Measurements from ENCODE around the gene NPC2. TPM values are rescaled to one million over a fixed set of nuclear protein-coding genes. Genes with fewer than 3 reads are reported as not detected.

Gene NPC2
- total RNA-seq, 1 donor from 2014 or later, result 324 TPM

GRCh38 chr14:74535756-74536325 is 42.7 kb upstream of the NPC2 start:
- no peak for TF ChIP-seq CTCF (IDR thresholded peaks at IDR 0.05)
- H3K27ac ChIP-seq, result peak overlapping the region; percentile 37 to 47
- peaks cover 80% of the 10 kb centered on the region in 2 donors for H3K36me3 ChIP-seq
- intact Hi-C loops (cut with DNase I), result no loop called here
- H3K4me3 ChIP-seq, result no peak overlapping the region
- DNase-seq (ENCODE audit: low spot score in 2 of 2), result no peak
- H3K9me3 ChIP-seq, result no peaks in the 10 kb centered on the region
- no peaks in the 10 kb centered on the region for H3K4me1 ChIP-seq
- H3K27me3 ChIP-seq, result no peaks in the 10 kb centered on the region

GRCh38 chr14:74533576-74533975 is 40.5 kb upstream of the NPC2 start:
- intact Hi-C loops (cut with DNase I), result no loop called here

GRCh38 chr14:74532246-74532645 is 39.1 kb upstream of the NPC2 start:
- Histone ChIP-seq H3K4me1 (no peaks in the 10 kb centered on the region), H3K27me3 (no peaks in the 10 kb centered on the region), H3K36me3 (peaks cover 81 to 90% of the 10 kb centered on the region in 2 donors), H3K4me3 (no peak overlapping the region), H3K27ac (peak overlapping the region in 1 of 2 donors; percentile 28), H3K9me3 (no peaks in the 10 kb centered on the region)
- intact Hi-C loops (cut with DNase I), result no loop called here
- no peak for DNase-seq (ENCODE audit: low spot score in 2 of 2)
- TF ChIP-seq CTCF (IDR thresholded peaks at IDR 0.05), result no peak

More at GRCh38 chr14:74533576-74533975, 40.5 kb upstream of the NPC2 start:
- no peak for DNase-seq (ENCODE audit: low spot score in 2 of 2)
- Histone ChIP-seq H3K36me3 (peaks cover 82 to 89% of the 10 kb centered on the region in 2 donors), H3K27ac (no peak overlapping the region), H3K4me1 (no peaks in the 10 kb centered on the region), H3K9me3 (no peaks in the 10 kb centered on the region), H3K4me3 (no peak overlapping the region), H3K27me3 (no peaks in the 10 kb centered on the region)
- TF ChIP-seq CTCF (IDR thresholded peaks at IDR 0.05), result no peak

- H3K36me3 ChIP-seq, result peaks cover 77 to 94% of the 10 kb centered on the region in 2 donors
- H3K27me3 ChIP-seq, result no peaks in the 10 kb centered on the region
- intact Hi-C loops (cut with DNase I), result no loop called here
- H3K9me3 ChIP-seq, result no peaks in the 10 kb centered on the region
- no peak overlapping the region for H3K4me3 ChIP-seq
- H3K27ac ChIP-seq, result peak overlapping the region; percentile 22 to 28
- DNase-seq (ENCODE audit: low spot score in 2 of 2), result no peak
- peak in 1 of 3 experiments; percentile 12 for TF ChIP-seq CTCF (IDR thresholded peaks at IDR 0.05)
- H3K4me1 ChIP-seq, result no peaks in the 10 kb centered on the region
Observed at GRCh38 chr14:74531467-74531866, 38.4 kb upstream of the NPC2 start.

GRCh38 chr14:74531006-74531405 is 37.9 kb upstream of the NPC2 start:
- Histone ChIP-seq H3K27me3 (no peaks in the 10 kb centered on the region), H3K36me3 (peaks cover 72 to 94% of the 10 kb centered on the region in 2 donors), H3K4me1 (no peaks in the 10 kb centered on the region), H3K4me3 (no peak overlapping the region), H3K27ac (no peak overlapping the region), H3K9me3 (no peaks in the 10 kb centered on the region)
- intact Hi-C loops (cut with DNase I), result no loop called here
- no peak for TF ChIP-seq CTCF (IDR thresholded peaks at IDR 0.05)
- no peak for DNase-seq (ENCODE audit: low spot score in 2 of 2)

GRCh38 chr14:74528886-74529285 is 35.8 kb upstream of the NPC2 start:
- intact Hi-C loops (cut with DNase I), result no loop called here
- Histone ChIP-seq H3K9me3 (no peaks in the 10 kb centered on the region), H3K36me3 (peaks cover 60 to 90% of the 10 kb centered on the region in 2 donors), H3K27ac (peak overlapping the region; percentile 9 to 13), H3K4me3 (no peak overlapping the region), H3K4me1 (peaks cover 0 to 3% of the 10 kb centered on the region in 2 donors), H3K27me3 (no peaks in the 10 kb centered on the region)
- no peak for DNase-seq (ENCODE audit: low spot score in 2 of 2)
- no peak for TF ChIP-seq CTCF (IDR thresholded peaks at IDR 0.05)

Measured in ascending aorta (tissue), 2 donors.